ENCODE measurements around the gene LRRC59. TPM values are rescaled to one million over a fixed set of nuclear protein-coding genes. Genes with fewer than 3 reads are reported as not detected.
"Not testable (repeated sequence)": the region's sequence is repeated elsewhere in the genome, so short reads cannot be mapped to it uniquely, and the experiment has no call there.

Gene LRRC59
- polyA plus RNA-seq, 5 donors = 40.8 to 62.9 (median 44.7) TPM

- no peak for DNase-seq
Measured at GRCh38 chr17:50348522-50349242, 48.6 kb downstream of the LRRC59 start.

- no peak for DNase-seq
Measured at GRCh38 chr17:50347894-50348291, 49.4 kb downstream of the LRRC59 start.

- DNase-seq = no peak
Measured at GRCh38 chr17:50347117-50347893, 50.0 kb downstream of the LRRC59 start.

GRCh38 chr17:50346313-50347116 is 50.8 kb downstream of the LRRC59 start:
- DNase-seq = no peak

GRCh38 chr17:50345432-50346312 is 51.7 kb downstream of the LRRC59 start, which contains the start of gene XYLT2:
Gene XYLT2, plus strand, starts transcription at chr17:50346126. Its CDS starts 15 bp downstream, at chr17:50346141.
- DNase-seq = peak; percentile 83 to 87

- no peak for DNase-seq
Measured at GRCh38 chr17:50344731-50345365, 52.5 kb downstream of the LRRC59 start.

GRCh38 chr17:50339381-50339780 is 57.9 kb downstream of the LRRC59 start:
- DNase-seq = no peak

- DNase-seq = no peak
Measured at GRCh38 chr17:50338645-50339044, 58.7 kb downstream of the LRRC59 start.

- no peak for DNase-seq
Measured at GRCh38 chr17:50337956-50338355, 59.4 kb downstream of the LRRC59 start.

GRCh38 chr17:50333291-50334057 is 63.8 kb downstream of the LRRC59 start:
- not testable (repeated sequence) for DNase-seq

- no peak for DNase-seq
Measured at GRCh38 chr17:50332196-50332595, 65.1 kb downstream of the LRRC59 start.

Other genes with a start within 250 kb of the LRRC59 start
- 10 to 100 TPM; 42.6 to 67.3 (median 50.7) TPM for gene PPP1R9B, start 246.8 kb downstream of the LRRC59 start, polyA plus RNA-seq (ENCODE audit: insufficient read depth in 1 of 5, insufficient read length in 5 of 5, low replicate concordance in 1 of 5)
- gene SGCA, start 231.5 kb downstream of the LRRC59 start, polyA plus RNA-seq (ENCODE audit: insufficient read depth in 1 of 5, insufficient read length in 5 of 5, low replicate concordance in 1 of 5) = 10 to 100 TPM in 1 of 5 donors, 1 to 10 TPM in 4; 3.1 to 19.0 (median 3.6) TPM
- gene COL1A1, start 195.9 kb downstream of the LRRC59 start, polyA plus RNA-seq (ENCODE audit: insufficient read depth in 1 of 5, insufficient read length in 5 of 5, low replicate concordance in 1 of 5) = 1,000 to 10,000 TPM in 1 of 5 donors, 100 to 1,000 TPM in 4; 464 to 1,084 (median 515) TPM
- 1 to 10 TPM; 4.4 to 8.7 (median 7.5) TPM for gene TMEM92, start 123.1 kb downstream of the LRRC59 start, polyA plus RNA-seq (ENCODE audit: insufficient read depth in 1 of 5, insufficient read length in 5 of 5, low replicate concordance in 1 of 5)
- gene XYLT2, start 51.4 kb downstream of the LRRC59 start, polyA plus RNA-seq (ENCODE audit: insufficient read depth in 1 of 5, insufficient read length in 5 of 5, low replicate concordance in 1 of 5) = 10 to 100 TPM; 15.9 to 25.9 (median 21.6) TPM
- gene MRPL27, start 24.3 kb downstream of the LRRC59 start, polyA plus RNA-seq (ENCODE audit: insufficient read depth in 1 of 5, insufficient read length in 5 of 5, low replicate concordance in 1 of 5) = 10 to 100 TPM; 48.3 to 67.2 (median 55.7) TPM
- gene EME1, start 24.3 kb downstream of the LRRC59 start, polyA plus RNA-seq (ENCODE audit: insufficient read depth in 1 of 5, insufficient read length in 5 of 5, low replicate concordance in 1 of 5) = 10 to 100 TPM in 3 of 5 donors, 1 to 10 TPM in 2; 7.2 to 13.9 (median 11.1) TPM
- gene ACSF2, start 28.7 kb upstream of the LRRC59 start, polyA plus RNA-seq (ENCODE audit: insufficient read depth in 1 of 5, insufficient read length in 5 of 5, low replicate concordance in 1 of 5) = 100 to 1,000 TPM in 4 of 5 donors, 10 to 100 TPM in 1; 95.0 to 131 (median 114) TPM
- 1 to 10 TPM; 4.2 to 6.5 (median 4.8) TPM for gene CHAD, start 71.4 kb upstream of the LRRC59 start, polyA plus RNA-seq (ENCODE audit: insufficient read depth in 1 of 5, insufficient read length in 5 of 5, low replicate concordance in 1 of 5)
- 10 to 100 TPM; 41.2 to 56.4 (median 50.3) TPM for gene RSAD1, start 81.3 kb upstream of the LRRC59 start, polyA plus RNA-seq (ENCODE audit: insufficient read depth in 1 of 5, insufficient read length in 5 of 5, low replicate concordance in 1 of 5)
- 1 to 10 TPM; 5.0 to 8.2 (median 7.0) TPM for gene MYCBPAP, start 110.9 kb upstream of the LRRC59 start, polyA plus RNA-seq (ENCODE audit: insufficient read depth in 1 of 5, insufficient read length in 5 of 5, low replicate concordance in 1 of 5)
- 1 to 10 TPM; 2.8 to 7.4 (median 5.2) TPM for gene EPN3, start 135.2 kb upstream of the LRRC59 start, polyA plus RNA-seq (ENCODE audit: insufficient read depth in 1 of 5, insufficient read length in 5 of 5, low replicate concordance in 1 of 5)
- 10 to 100 TPM; 38.0 to 51.3 (median 41.6) TPM for gene SPATA20, start 149.7 kb upstream of the LRRC59 start, polyA plus RNA-seq (ENCODE audit: insufficient read depth in 1 of 5, insufficient read length in 5 of 5, low replicate concordance in 1 of 5)
- gene CACNA1G, start 163.2 kb upstream of the LRRC59 start, polyA plus RNA-seq (ENCODE audit: insufficient read depth in 1 of 5, insufficient read length in 5 of 5, low replicate concordance in 1 of 5) = 10 to 100 TPM; 16.2 to 32.8 (median 17.1) TPM
- gene ABCC3, start 237.4 kb upstream of the LRRC59 start, polyA plus RNA-seq (ENCODE audit: insufficient read depth in 1 of 5, insufficient read length in 5 of 5, low replicate concordance in 1 of 5) = 10 to 100 TPM; 27.4 to 61.4 (median 39.5) TPM

All from right lung (tissue), 5 donors.